ENCODE data around the gene MEIOB.

Gene MEIOB

GRCh38 chr16:1831186-1832075 is 40.5 kb downstream of the MEIOB start:
- no peak for DNase-seq (ENCODE audit: low read depth in 2 of 2)

DNA sequence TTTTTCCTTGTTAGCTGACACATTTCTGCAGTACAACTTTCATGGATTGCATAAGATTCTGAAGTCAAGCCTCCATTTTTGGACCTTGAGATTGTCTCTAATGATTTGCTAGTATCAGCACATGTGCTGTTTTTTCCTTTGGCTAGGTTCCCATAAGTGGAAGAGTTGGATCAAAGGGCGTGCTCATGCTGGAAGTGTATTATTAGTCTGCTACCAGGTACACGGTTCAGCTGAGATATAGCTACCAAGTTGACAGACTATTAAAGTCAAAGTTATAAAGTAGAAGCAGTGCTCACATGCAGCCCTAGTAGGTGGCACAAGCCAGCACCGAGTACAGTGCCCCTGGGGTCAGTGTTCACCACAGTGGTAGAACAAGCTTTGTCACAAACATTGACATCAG is 41.8 kb downstream of the MEIOB start:
- no peak for DNase-seq (ENCODE audit: low read depth in 2 of 2)

GRCh38 chr16:1828645-1829410 is 43.1 kb downstream of the MEIOB start:
- DNase-seq (ENCODE audit: low read depth in 2 of 2): no peak

- peak; percentile 78 to 79 for DNase-seq (ENCODE audit: low read depth in 2 of 2)
Measured at GRCh38 chr16:1826691-1827573, 45.0 kb downstream of the MEIOB start, which contains the start of the genes FAHD1 and HAGH. Gene FAHD1 (plus strand): TSS chr16:1827206. CDS start chr16:1827239, 33 bp downstream. Gene HAGH (minus strand): TSS chr16:1826825. CDS start chr16:1826787, 38 bp downstream.

- DNase-seq (ENCODE audit: low read depth in 2 of 2): no peak
Measured at GRCh38 chr16:1825864-1826690, 45.9 kb downstream of the MEIOB start.

DNA sequence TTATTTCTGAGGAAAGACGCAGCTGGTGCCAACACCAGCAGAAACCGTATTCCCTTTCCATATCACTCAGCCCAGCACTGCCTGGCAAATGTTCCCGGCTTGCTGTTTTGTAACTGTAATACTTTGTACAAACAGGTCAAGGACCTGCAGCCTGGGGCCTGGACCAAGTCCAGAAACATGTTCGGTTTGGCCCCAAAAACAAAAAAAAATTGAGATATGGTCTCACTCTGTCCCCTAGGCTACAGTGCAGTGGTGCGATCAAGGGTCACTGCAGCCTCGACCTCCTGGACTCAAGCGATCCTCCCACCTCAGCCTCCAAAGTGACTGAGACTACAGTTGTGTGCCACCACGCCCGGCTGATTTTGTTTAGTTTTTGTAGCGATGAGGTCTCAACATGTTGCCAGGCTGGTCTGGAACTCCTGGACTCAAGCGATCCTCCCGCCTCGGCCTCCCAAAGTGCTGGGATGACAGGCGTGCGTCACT is 46.5 kb downstream of the MEIOB start:
- DNase-seq (ENCODE audit: low read depth in 2 of 2): no peak

- DNase-seq (ENCODE audit: low read depth in 2 of 2): no peak
Measured at GRCh38 chr16:1823821-1824220, 48.1 kb downstream of the MEIOB start.

DNA sequence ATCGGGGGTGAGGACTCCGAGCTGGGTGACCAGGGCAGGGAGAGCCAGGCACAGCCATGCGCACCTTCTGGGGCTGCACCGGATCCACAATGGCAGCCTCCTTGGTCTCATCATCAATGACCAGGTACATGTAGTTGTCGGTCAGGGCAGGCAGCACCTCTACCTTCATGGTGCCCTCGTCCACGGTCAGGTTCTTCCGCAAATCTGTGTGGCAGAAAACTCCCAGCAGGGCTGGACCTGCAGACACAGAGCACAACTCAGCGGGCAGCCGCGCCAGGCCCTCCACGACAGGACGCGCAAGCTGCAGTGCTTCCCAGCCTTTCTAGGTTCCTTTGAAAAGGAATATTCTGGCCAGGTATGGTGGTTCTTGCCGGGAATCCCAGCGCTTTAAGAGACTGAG is 49.2 kb downstream of the MEIOB start:
- no peak for DNase-seq (ENCODE audit: low read depth in 2 of 2)

DNA sequence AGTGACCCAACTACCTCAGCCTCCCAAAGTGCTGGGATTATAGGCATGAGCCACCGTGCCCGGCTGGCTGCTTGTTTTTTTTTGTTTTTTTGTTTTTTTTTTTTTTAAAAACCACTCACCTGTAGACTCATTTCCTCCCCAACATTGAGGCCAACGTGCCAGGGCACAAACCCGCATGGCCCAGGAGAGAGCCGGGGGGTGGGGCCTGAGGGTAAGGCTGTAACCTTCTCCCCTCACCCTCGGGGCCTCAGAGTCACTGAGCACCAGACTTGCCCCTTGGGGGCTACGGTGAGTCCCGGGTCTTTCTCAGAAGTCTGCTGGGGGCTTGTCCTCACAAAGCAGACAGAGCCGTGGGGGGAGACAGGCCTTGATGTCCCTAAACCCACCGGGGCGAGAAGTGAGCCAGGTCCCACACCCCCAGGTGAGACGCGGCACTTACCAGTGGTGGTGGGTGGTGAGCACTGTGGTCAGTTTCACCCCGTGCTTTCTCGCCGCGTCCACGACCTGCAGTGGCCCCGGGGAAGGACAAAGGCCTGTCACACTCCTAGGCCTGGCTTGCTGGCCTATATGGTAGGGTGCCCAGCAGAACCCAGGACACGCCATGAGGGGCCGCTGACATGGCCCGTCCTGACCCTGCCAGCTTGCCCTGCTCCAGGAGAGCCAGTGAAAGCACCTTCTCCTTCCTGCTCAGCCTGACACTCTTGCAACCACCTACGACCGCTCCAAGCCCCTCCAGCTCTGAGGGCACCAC is 49.9 kb downstream of the MEIOB start:
- no peak for DNase-seq (ENCODE audit: low read depth in 2 of 2)

GRCh38 chr16:1820946-1821290 is 51.0 kb downstream of the MEIOB start:
- DNase-seq (ENCODE audit: low read depth in 2 of 2): no peak

- no peak for DNase-seq (ENCODE audit: low read depth in 2 of 2)
Measured at GRCh38 chr16:1820096-1820945, 51.6 kb downstream of the MEIOB start.

GRCh38 chr16:1819611-1820010 is 52.4 kb downstream of the MEIOB start:
- DNase-seq (ENCODE audit: low read depth in 2 of 2): no peak

- no peak for DNase-seq (ENCODE audit: low read depth in 2 of 2)
Measured at GRCh38 chr16:1818873-1819525, 53.0 kb downstream of the MEIOB start.

GRCh38 chr16:1818204-1818872 is 53.6 kb downstream of the MEIOB start:
- no peak for DNase-seq (ENCODE audit: low read depth in 2 of 2)

DNA sequence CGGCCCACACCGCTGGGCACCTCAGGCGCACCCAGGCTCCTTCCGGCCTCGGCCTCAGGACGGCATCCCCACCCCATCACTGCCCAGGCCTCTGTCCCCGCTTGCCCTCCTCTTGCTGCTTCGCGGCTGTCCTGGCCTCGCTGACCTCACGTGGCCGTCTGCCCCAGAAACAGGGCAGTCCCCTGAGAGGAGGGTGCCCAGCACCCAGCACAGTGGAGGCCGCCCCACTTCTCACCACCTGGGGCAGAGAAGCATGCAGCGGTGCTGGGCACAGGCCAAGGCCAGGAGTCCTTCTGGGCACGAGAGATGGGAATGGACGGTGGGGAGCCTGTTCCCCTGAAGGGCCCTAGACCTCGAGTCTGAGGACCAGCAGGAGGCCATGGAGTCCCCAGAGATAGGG is 54.2 kb downstream of the MEIOB start:
- DNase-seq (ENCODE audit: low read depth in 2 of 2): no peak

GRCh38 chr16:1817276-1817589 is 54.7 kb downstream of the MEIOB start:
- no peak for DNase-seq (ENCODE audit: low read depth in 2 of 2)

DNA sequence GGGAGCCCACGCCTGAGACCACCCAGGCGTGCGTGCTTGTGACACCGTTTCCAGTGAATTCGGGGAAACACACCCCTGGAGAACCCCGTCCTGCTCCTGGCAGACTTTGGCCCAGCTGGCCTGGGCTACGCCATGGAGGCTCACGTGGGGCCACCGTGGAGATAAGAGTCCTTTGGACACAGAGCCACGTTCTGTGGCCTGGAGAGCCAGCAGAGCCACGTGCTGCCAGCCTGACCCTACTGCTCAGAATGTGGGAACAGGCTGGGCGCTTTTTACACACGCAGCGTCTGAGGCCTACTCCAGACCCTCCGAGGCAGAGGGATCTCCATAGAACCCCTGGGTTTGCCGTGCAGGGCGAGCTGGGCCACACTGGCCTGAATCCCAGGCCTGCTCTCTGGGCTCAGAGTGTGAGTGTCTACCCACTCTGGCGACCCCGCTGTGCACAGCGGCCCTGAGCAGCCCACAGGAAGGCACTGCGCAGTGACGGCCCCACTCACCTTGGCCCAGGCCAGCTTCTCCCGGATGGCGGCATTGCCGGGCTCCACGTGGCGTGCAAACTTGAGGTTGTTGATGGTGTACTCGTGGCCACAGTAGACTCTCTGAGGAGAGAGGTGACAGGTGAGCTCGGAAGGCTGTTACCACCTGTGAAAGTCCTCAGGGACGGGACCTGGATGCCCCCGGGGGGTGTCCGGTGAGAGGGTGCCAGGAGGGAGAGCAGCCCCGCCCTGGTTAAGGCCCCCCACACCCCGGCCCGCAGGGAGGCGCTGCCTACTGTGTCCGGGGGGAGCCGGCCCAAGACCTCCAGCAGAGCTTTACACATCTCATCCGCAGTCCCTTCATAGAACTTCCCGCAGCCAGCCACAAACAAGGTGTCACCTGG is 55.3 kb downstream of the MEIOB start:
- no peak for DNase-seq (ENCODE audit: low read depth in 2 of 2)

Data from fibroblast of skin of left biceps (primary cell).